ENCODE results near the gene POLRMT.

DNA sequence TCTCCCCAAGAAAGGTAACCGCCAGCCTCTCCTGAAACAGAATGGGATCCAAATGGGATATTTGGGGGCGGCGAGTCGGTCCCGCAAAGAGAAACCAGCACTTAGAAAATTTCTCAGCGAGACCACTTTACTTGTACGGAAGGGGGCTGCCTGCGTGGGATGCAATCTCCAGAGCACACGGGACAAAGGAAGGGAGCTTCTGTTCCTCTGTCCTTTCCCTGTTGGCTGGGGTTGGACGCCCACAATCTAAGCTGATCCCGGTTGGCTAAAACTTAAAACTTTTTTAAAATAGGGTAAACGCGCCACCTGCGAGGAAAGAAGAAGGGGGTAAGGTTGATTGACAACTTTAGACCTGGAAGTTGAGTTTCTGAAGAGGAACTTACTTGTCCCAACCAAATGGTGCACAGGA, 61.8 kb downstream of the POLRMT start:
- TF ChIP-seq EP300 (IDR thresholded peaks at IDR 0.05) (no peak), POLR2A (IDR thresholded peaks at IDR 0.05) (no peak), POLR2AphosphoS5 (IDR thresholded peaks at IDR 0.05) (no peak)
- TF ChIP-seq, protein P1, sequence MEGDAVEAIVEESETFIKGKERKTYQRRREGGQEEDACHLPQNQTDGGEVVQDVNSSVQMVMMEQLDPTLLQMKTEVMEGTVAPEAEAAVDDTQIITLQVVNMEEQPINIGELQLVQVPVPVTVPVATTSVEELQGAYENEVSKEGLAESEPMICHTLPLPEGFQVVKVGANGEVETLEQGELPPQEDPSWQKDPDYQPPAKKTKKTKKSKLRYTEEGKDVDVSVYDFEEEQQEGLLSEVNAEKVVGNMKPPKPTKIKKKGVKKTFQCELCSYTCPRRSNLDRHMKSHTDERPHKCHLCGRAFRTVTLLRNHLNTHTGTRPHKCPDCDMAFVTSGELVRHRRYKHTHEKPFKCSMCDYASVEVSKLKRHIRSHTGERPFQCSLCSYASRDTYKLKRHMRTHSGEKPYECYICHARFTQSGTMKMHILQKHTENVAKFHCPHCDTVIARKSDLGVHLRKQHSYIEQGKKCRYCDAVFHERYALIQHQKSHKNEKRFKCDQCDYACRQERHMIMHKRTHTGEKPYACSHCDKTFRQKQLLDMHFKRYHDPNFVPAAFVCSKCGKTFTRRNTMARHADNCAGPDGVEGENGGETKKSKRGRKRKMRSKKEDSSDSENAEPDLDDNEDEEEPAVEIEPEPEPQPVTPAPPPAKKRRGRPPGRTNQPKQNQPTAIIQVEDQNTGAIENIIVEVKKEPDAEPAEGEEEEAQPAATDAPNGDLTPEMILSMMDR (IDR thresholded peaks at IDR 0.05), result no peak

Data from stomach (tissue), 4 donors.